Caco-2 (cell line): ENCODE results near the gene MIOS. TPM values are rescaled to one million over a fixed set of nuclear protein-coding genes. Genes with fewer than 3 reads are reported as not detected.

Experiments
- BruUV-seq: library from RNA; stranded (reverse); fragments of 400-500 nt; replicated peaks from 2 replicates; lab custom pipeline; 2021; lab: Mats Ljungman, UMichigan
- CTCF ChIA-PET: fragments of 300-600 bp; sonication (Branson Sonifier 250); formaldehyde crosslinking; loops from one replicate; lab custom pipeline; 2022; ENCODE audit warnings: antibody characterized with exemption; lab: Charles Lee
- POLR2A ChIA-PET: fragments of 300-600 bp; sonication (Branson Sonifier 250); formaldehyde crosslinking; loops from one replicate; lab custom pipeline; 2022; ENCODE audit warnings: antibody characterized with exemption; lab: Charles Lee
- DNase-seq, 2 experiments: peaks; one replicate each; pipeline versions ENCODE4 v3.0.0 to v3.0.0-alpha.2; 2020 to 2022
- H3K27me3 ChIP-seq: replicated peaks from 2 replicates; pipeline ENCODE4 v1.6.0; 2011; ENCODE audit warnings: low read length; ENCODE audit not compliant: control insufficient read depth, insufficient read depth
- H3K36me3 ChIP-seq: 2 replicates; pipeline ENCODE4 v1.5.1; 2011; ENCODE audit warnings: low read length; ENCODE audit not compliant: control insufficient read depth, insufficient read depth
- H3K4me1 ChIP-seq: fragments of 250-450 bp; sonication (Bioruptor Pico); 2 replicates; pipeline ENCODE4 v1.5.1; 2020; ENCODE audit warnings: mild to moderate bottlenecking
- H3K4me3 ChIP-seq: 2 replicates; pipeline ENCODE4 v1.5.1; 2011; ENCODE audit warnings: low read depth, mild to moderate bottlenecking, control low read depth, low read length
- H3K9me3 ChIP-seq: fragments of 250-450 bp; sonication (Bioruptor Pico); 2 replicates; pipeline ENCODE4 v1.5.1; 2020; ENCODE audit warnings: mild to moderate bottlenecking, moderate library complexity
- H3K27ac Mint-ChIP-seq: one replicate; pipeline ENCODE4 v1.8.0; 2022; ENCODE audit warnings: mixed read lengths; ENCODE audit not compliant: unreplicated experiment
- H3K27me3 Mint-ChIP-seq: one replicate; pipeline ENCODE4 v1.8.0; 2022; ENCODE audit warnings: mixed read lengths; ENCODE audit not compliant: insufficient read depth, unreplicated experiment
- H3K36me3 Mint-ChIP-seq: one replicate; pipeline ENCODE4 v1.8.0; 2022; ENCODE audit warnings: mild to moderate bottlenecking, mixed read lengths; ENCODE audit not compliant: insufficient read depth, unreplicated experiment
- H3K4me1 Mint-ChIP-seq: one replicate; pipeline ENCODE4 v1.8.0; 2022; ENCODE audit warnings: low read depth, mixed read lengths; ENCODE audit not compliant: unreplicated experiment
- H3K4me3 Mint-ChIP-seq: one replicate; pipeline ENCODE4 v1.8.0; 2022; ENCODE audit warnings: mild to moderate bottlenecking, moderate library complexity, mixed read lengths; ENCODE audit not compliant: unreplicated experiment
- H3K9me3 Mint-ChIP-seq: one replicate; pipeline ENCODE4 v1.8.0; 2022; ENCODE audit warnings: mixed read lengths; ENCODE audit not compliant: unreplicated experiment
- intact Hi-C: fragments of 100-400 bp; cut with micrococcal nuclease; formaldehyde crosslinking; loops from one replicate; pipeline ENCODE4 v1.10.0; 2022; ENCODE audit not compliant: unreplicated experiment
- total RNA-seq: library from RNA; stranded (reverse); gene quantifications from 2 replicates; pipeline ENCODE4 v1.2.3, GENCODE V29; 2022
- TF ChIP-seq, protein P1 (sequence below), 2 experiments: fragments of 200-600 bp in 1 of 2; IDR thresholded peaks; 1 replicate in 1 of 2; 2 replicates in 1 of 2; pipeline versions ENCODE4 v1.5.1 to v1.8.0; 2011 to 2022; ENCODE audit warnings: antibody characterized with exemption in 1 of 2, control low read depth in 1 of 2, inconsistent platforms in 1 of 2, low read depth in 1 of 2, low read length in 1 of 2, mild to moderate bottlenecking in 1 of 2, moderate library complexity in 1 of 2; ENCODE audit not compliant: insufficient read depth in 1 of 2, severe bottlenecking in 1 of 2, unreplicated experiment in 1 of 2

The MIOS gene
- total RNA-seq, 1 experiment from 2014 or later: 37.3 TPM

DNA sequence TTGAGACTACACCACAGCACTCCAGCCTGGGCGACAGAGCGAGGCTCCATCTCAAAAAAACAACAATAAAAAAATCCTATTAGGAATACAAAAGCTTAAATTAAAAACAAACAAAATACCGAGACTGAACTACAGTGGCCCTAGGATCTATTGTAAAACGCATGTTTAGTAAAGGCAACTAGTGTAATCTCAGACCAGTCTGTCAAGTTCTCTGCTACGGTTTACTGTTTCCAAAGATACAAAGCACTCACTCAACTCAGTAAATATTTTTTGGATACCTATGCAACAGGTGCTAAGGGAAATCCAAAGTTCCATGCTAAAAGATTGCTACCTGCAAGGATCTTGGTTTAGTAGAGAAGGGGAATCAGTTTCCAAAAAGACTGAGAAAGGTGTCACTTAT is 3.4 kb upstream of the MIOS start:
- no peaks in the 10 kb centered on the region for H3K36me3 ChIP-seq
- intact Hi-C loops: loop anchor here (10.0 kb wide), 4 partner anchors 432 to 732 kb away; no protein-coding TSS in a partner anchor
- no peak overlapping the region for H3K4me3 ChIP-seq
- no peaks in the 10 kb centered on the region for H3K27me3 ChIP-seq
- H3K36me3 Mint-ChIP-seq: no peaks in the 10 kb centered on the region
- H3K4me1 ChIP-seq: peaks cover 32% of the 10 kb centered on the region
- TF ChIP-seq, protein P1, sequence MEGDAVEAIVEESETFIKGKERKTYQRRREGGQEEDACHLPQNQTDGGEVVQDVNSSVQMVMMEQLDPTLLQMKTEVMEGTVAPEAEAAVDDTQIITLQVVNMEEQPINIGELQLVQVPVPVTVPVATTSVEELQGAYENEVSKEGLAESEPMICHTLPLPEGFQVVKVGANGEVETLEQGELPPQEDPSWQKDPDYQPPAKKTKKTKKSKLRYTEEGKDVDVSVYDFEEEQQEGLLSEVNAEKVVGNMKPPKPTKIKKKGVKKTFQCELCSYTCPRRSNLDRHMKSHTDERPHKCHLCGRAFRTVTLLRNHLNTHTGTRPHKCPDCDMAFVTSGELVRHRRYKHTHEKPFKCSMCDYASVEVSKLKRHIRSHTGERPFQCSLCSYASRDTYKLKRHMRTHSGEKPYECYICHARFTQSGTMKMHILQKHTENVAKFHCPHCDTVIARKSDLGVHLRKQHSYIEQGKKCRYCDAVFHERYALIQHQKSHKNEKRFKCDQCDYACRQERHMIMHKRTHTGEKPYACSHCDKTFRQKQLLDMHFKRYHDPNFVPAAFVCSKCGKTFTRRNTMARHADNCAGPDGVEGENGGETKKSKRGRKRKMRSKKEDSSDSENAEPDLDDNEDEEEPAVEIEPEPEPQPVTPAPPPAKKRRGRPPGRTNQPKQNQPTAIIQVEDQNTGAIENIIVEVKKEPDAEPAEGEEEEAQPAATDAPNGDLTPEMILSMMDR (IDR thresholded peaks at IDR 0.05; ENCODE audit: insufficient read depth in 1 of 2, low read depth in 1 of 2, low read length in 1 of 2, severe bottlenecking in 1 of 2, unreplicated experiment in 1 of 2): no peak
- no peaks in the 10 kb centered on the region for H3K9me3 ChIP-seq
- peak overlapping the region; percentile 37 for H3K4me3 Mint-ChIP-seq
- H3K4me1 Mint-ChIP-seq: peaks cover 11% of the 10 kb centered on the region
- no TSS peak for BruUV-seq
- peaks cover 12% of the 10 kb centered on the region for H3K9me3 Mint-ChIP-seq
- no peaks in the 10 kb centered on the region for H3K27me3 Mint-ChIP-seq
- DNase-seq: peak in 1 of 2 experiments; percentile 35
- no peak overlapping the region for H3K27ac Mint-ChIP-seq
- ChIA-PET CTCF (no interaction called here), POLR2A (no interaction called here)

DNA sequence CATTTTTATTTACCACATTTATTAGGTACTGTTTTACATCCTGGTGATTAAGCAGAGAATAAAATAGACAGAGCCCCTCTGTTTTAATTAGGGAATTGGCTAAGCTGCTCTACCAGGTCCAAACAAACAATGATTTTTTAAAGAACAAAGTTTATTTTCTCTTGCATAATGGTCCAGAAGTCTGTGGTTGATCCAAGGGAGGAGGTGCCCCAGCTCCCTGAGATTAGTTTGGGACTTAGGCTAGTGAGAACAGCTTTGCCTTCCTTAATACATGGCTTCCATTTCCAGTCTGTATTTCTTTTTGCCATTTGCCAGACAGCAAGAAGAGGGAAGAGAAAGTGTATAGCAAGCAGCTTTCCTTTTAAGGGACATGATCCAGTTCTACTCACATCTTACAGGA is 2.9 kb upstream of the MIOS start:
- ChIA-PET CTCF (no interaction called here), POLR2A (no interaction called here)
- intact Hi-C loops: loop anchor here (10.0 kb wide), 4 partner anchors 431 to 731 kb away; no protein-coding TSS in a partner anchor
- no peak for DNase-seq
- Mint-ChIP-seq H3K27me3 (no peaks in the 10 kb centered on the region), H3K36me3 (no peaks in the 10 kb centered on the region), H3K27ac (no peak overlapping the region), H3K4me3 (no peak overlapping the region), H3K9me3 (peaks cover 7% of the 10 kb centered on the region), H3K4me1 (peaks cover 11% of the 10 kb centered on the region)
- H3K27me3 ChIP-seq: no peaks in the 10 kb centered on the region
- H3K36me3 ChIP-seq: no peaks in the 10 kb centered on the region
- H3K9me3 ChIP-seq: no peaks in the 10 kb centered on the region
- peaks cover 34% of the 10 kb centered on the region for H3K4me1 ChIP-seq
- TF ChIP-seq, protein P1 (IDR thresholded peaks at IDR 0.05; ENCODE audit: insufficient read depth in 1 of 2, low read depth in 1 of 2, low read length in 1 of 2, severe bottlenecking in 1 of 2, unreplicated experiment in 1 of 2): no peak
- BruUV-seq: no TSS peak
- H3K4me3 ChIP-seq: no peak overlapping the region

DNA sequence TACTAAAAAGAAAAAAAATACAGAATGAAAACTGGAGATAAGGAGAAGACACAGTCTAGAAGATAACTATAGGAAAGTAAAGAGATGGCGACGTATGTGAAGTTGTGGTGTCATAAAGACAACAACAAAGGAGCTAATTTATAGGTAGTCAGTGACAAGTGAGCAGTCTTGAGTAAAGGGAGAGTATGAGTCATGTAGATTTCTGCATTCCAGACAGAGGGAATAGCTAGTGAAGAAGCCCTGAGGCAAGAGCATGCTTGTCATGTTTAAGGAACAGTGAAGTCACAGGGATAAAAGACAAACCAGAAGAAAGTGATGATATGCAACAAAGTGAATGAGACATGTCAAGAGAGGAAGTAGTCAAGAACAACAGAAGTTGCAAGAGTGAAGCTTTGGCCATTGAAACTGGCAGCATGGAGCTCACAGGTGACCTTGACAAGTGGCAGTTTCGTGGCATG is 2.3 kb upstream of the MIOS start:
- TF ChIP-seq, protein P1 (IDR thresholded peaks at IDR 0.05; ENCODE audit: insufficient read depth in 1 of 2, low read depth in 1 of 2, low read length in 1 of 2, severe bottlenecking in 1 of 2, unreplicated experiment in 1 of 2): no peak
- Mint-ChIP-seq H3K4me1 (peaks cover 14% of the 10 kb centered on the region), H3K9me3 (peaks cover 3% of the 10 kb centered on the region), H3K27ac (no peak overlapping the region), H3K4me3 (no peak overlapping the region), H3K27me3 (no peaks in the 10 kb centered on the region), H3K36me3 (peaks cover 3% of the 10 kb centered on the region)
- Histone ChIP-seq H3K27me3 (no peaks in the 10 kb centered on the region), H3K9me3 (no peaks in the 10 kb centered on the region), H3K4me1 (peaks cover 34% of the 10 kb centered on the region), H3K4me3 (no peak overlapping the region), H3K36me3 (no peaks in the 10 kb centered on the region)
- POLR2A ChIA-PET: interaction anchor here (0.5 to 0.7 kb wide), 2 partner anchors 76 to 464 kb away, joined by 3 read pairs; partner anchors contain the start of gene UMAD1
- intact Hi-C loops: loop anchor here (10.0 kb wide), 4 partner anchors 430 to 730 kb away; no protein-coding TSS in a partner anchor
- CTCF ChIA-PET: no interaction called here
- peak; percentile 79 for DNase-seq
- BruUV-seq: no TSS peak
